Hepatocyte (in vitro differentiated cells): Measurements from ENCODE around the gene STPG2. TPM values are rescaled to one million over a fixed set of nuclear protein-coding genes. Genes with fewer than 3 reads are reported as not detected.

Experiments
- DNase-seq: peaks from one replicate; pipeline ENCODE4 v3.0.0-alpha.2; 2016; ENCODE audit warnings: low spot score
- H2AFZ ChIP-seq: fragments of 200-600 bp; sonication (generic); 2 replicates; pipeline ENCODE4 v1.6.0; 2016; ENCODE audit warnings: antibody characterized with exemption, mild to moderate bottlenecking
- H3K27ac ChIP-seq: fragments of 200-600 bp; sonication (generic); 2 replicates; pipeline ENCODE4 v1.5.1; 2016; ENCODE audit warnings: mild to moderate bottlenecking
- H3K27me3 ChIP-seq: fragments of 200-600 bp; sonication (generic); 2 replicates; pipeline ENCODE4 v1.6.1; 2016
- H3K36me3 ChIP-seq: fragments of 200-600 bp; sonication (generic); replicated peaks from 2 replicates; pipeline ENCODE4 v1.5.1; 2016; ENCODE audit warnings: low read depth; ENCODE audit not compliant: insufficient read depth
- H3K4me1 ChIP-seq: fragments of 200-600 bp; sonication (generic); 2 replicates; pipeline ENCODE4 v1.5.1; 2016; ENCODE audit warnings: mild to moderate bottlenecking, moderate library complexity; ENCODE audit not compliant: insufficient read depth
- H3K4me2 ChIP-seq: fragments of 200-600 bp; sonication (generic); 2 replicates; pipeline ENCODE4 v1.6.0; 2016
- H3K4me3 ChIP-seq: fragments of 200-600 bp; sonication (generic); 2 replicates; pipeline ENCODE4 v1.5.1; 2016; ENCODE audit warnings: mild to moderate bottlenecking
- H3K79me2 ChIP-seq: fragments of 200-600 bp; sonication (generic); 2 replicates; pipeline ENCODE4 v1.6.0; 2017; ENCODE audit warnings: mild to moderate bottlenecking
- H3K9me2 ChIP-seq: fragments of 200-600 bp; sonication (generic); replicated peaks from 2 replicates; pipeline ENCODE4 v1.6.0; 2017; ENCODE audit warnings: mild to moderate bottlenecking; ENCODE audit not compliant: insufficient read depth
- H3K9me3 ChIP-seq: fragments of 200-600 bp; sonication (generic); 2 replicates; pipeline ENCODE4 v1.5.1; 2016; ENCODE audit warnings: low read depth, mild to moderate bottlenecking
- H4K20me1 ChIP-seq: fragments of 200-600 bp; sonication (generic); 2 replicates; pipeline ENCODE4 v1.6.0; 2016; ENCODE audit warnings: mild to moderate bottlenecking; ENCODE audit not compliant: insufficient read depth, poor library complexity, severe bottlenecking
- CTCF ChIP-seq: fragments of 200-600 bp; sonication (generic); IDR thresholded peaks from 2 replicates; pipeline ENCODE4 v1.5.1; 2016; ENCODE audit warnings: antibody characterized with exemption, mild to moderate bottlenecking; ENCODE audit not compliant: poor library complexity
- EZH2 ChIP-seq: fragments of 200-600 bp; sonication (generic); IDR thresholded peaks from 2 replicates; pipeline ENCODE4 v1.6.1; 2016; ENCODE audit warnings: antibody characterized with exemption, mild to moderate bottlenecking, borderline replicate concordance
- EZH2phosphoT487 ChIP-seq: fragments of 200-600 bp; sonication (generic); IDR thresholded peaks from one replicate; pipeline ENCODE4 v1.6.1; 2018; ENCODE audit warnings: antibody characterized with exemption, mild to moderate bottlenecking, low read depth, moderate library complexity; ENCODE audit not compliant: unreplicated experiment, severe bottlenecking
- WGBS: methylation state at CpG from one replicate; pipeline ENCODE4 v1.1.6; 2016; ENCODE audit warnings: low lambda C conversion rate; ENCODE audit errors: missing lambda C conversion rate; 5-methylcytosine and 5-hydroxymethylcytosine counted together
- polyA plus RNA-seq: library from polyadenylated mRNA; unstranded; fragments of >200 nt; fragmentation: Nextera tagmentation; extraction: Ambion mirVana; gene quantifications from 2 replicates; pipeline ENCODE4 v1.2.1, GENCODE V29; 2016
- total RNA-seq: library from RNA; depleted of rRNA; stranded (reverse); fragments of >200 nt; gene quantifications from 2 replicates; pipeline ENCODE4 v1.2.3, GENCODE V29; 2014

STPG2 gene
- total and polyA plus RNA-seq, 2 experiments from 2014 or later: 0.17 to 0.98 TPM

DNA sequence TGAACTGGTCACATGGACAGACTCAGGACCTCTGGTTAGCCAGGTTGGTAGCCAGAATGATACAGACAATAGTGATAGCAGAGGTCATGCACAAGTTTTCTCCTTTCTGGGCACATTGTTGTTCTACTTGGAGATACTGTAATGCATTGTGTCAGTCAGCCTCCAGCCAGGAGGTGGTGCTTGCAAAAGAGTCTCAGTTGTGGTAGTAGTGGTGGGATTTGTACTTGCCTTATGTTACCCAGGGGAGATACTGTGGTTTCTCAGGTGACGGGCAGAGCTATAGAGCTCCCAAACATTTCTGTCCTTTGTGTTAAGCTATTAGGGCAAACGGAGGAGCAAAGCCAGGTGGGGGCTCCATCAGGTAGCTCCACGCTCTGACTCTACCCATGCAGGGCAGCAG is 190.5 kb downstream of the STPG2 start:
- Histone ChIP-seq H3K9me2 (no peaks in the 10 kb centered on the region), H3K9me3 (peaks cover 3% of the 10 kb centered on the region), H3K36me3 (no peaks in the 10 kb centered on the region), H4K20me1 (no peaks in the 10 kb centered on the region), H3K79me2 (no peaks in the 10 kb centered on the region), H3K4me1 (no peaks in the 10 kb centered on the region), H2AFZ (no peak overlapping the region), H3K27me3 (no peaks in the 10 kb centered on the region), H3K4me2 (no peak overlapping the region), H3K4me3 (no peak overlapping the region), H3K27ac (no peak overlapping the region)
- 82% methylated on average over 3 of the region's 3 CpGs for WGBS
- DNase-seq: no peak
- no peak for TF ChIP-seq CTCF
- TF ChIP-seq EZH2phosphoT487: no peak
- TF ChIP-seq EZH2: no peak

DNA sequence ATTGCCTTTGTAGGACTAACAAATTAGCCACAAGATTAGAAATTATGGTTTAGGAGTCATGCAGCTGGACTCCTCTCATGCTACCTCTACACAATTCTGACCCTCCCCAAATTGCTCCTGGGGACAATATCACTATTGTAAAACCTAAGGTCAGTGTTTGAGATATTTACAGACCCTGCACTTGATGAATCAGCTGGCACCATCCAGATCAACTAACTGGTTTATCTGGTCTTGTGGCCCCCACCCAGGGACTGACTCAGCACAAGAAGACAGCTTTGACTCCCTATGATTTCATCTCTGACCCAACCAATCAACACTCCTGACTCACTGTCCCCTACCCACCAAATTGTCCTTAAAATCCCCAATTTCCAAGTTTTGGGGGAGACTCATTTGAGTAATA is 192.4 kb downstream of the STPG2 start:
- Histone ChIP-seq H3K27me3 (no peaks in the 10 kb centered on the region), H2AFZ (no peak overlapping the region), H3K4me1 (no peaks in the 10 kb centered on the region), H4K20me1 (no peaks in the 10 kb centered on the region), H3K79me2 (no peaks in the 10 kb centered on the region), H3K4me2 (no peak overlapping the region), H3K36me3 (no peaks in the 10 kb centered on the region), H3K4me3 (no peak overlapping the region), H3K9me2 (no peaks in the 10 kb centered on the region), H3K27ac (no peak overlapping the region), H3K9me3 (peaks cover 3% of the 10 kb centered on the region)
- no peak for TF ChIP-seq CTCF
- no peak for TF ChIP-seq EZH2
- no peak for TF ChIP-seq EZH2phosphoT487
- no peak for DNase-seq

- Histone ChIP-seq H3K9me2 (no peaks in the 10 kb centered on the region), H3K4me1 (no peaks in the 10 kb centered on the region), H3K4me2 (no peak overlapping the region), H2AFZ (no peak overlapping the region), H3K27me3 (no peaks in the 10 kb centered on the region), H3K36me3 (no peaks in the 10 kb centered on the region), H4K20me1 (no peaks in the 10 kb centered on the region), H3K9me3 (peaks cover 6% of the 10 kb centered on the region), H3K27ac (no peak overlapping the region), H3K4me3 (no peak overlapping the region), H3K79me2 (no peaks in the 10 kb centered on the region)
- DNase-seq: no peak
- WGBS: 46% methylated on average over 1 of the region's 1 CpG
- no peak for TF ChIP-seq EZH2
These were observed 200.3 kb downstream of the STPG2 start for GRCh38 chr4:97942951-97943350.

DNA sequence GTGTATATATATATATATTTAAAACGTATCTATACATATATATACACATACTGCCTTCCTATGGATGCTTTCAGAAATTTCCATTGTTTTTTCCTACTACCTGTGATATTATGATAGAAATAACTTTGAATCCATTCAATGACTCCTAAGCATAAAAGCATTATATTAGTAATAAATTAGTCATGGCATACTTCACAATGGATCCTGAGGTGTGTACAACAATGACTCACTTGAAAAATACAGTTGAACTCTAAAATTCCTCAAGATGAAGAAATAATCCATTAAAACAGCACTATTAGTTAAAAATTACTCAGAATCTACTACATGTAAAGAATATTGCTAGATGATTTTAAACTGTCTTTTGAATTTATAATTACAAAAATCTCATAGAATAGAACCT is 201.1 kb downstream of the STPG2 start:
- Histone ChIP-seq H4K20me1 (no peaks in the 10 kb centered on the region), H3K4me1 (no peaks in the 10 kb centered on the region), H3K27me3 (no peaks in the 10 kb centered on the region), H3K9me2 (no peaks in the 10 kb centered on the region), H3K4me2 (no peak overlapping the region), H3K9me3 (peaks cover 6% of the 10 kb centered on the region), H2AFZ (no peak overlapping the region), H3K4me3 (no peak overlapping the region), H3K27ac (no peak overlapping the region), H3K79me2 (no peaks in the 10 kb centered on the region), H3K36me3 (no peaks in the 10 kb centered on the region)
- DNase-seq: no peak
- TF ChIP-seq EZH2 (no peak), CTCF (no peak), EZH2phosphoT487 (no peak)
- 81% methylated on average over 1 of the region's 1 CpG for WGBS
